LNCAP (cell line): Measurements from ENCODE around the gene TUBB2A.

Experiments used
- CTCF ChIP-seq: fragments of 450-650 bp; IDR thresholded peaks from 2 replicates; pipeline ENCODE4 v1.5.1; 2017; ENCODE audit warnings: mild to moderate bottlenecking

Gene TUBB2A

GRCh38 chr6:3199382-3199781, 42.0 kb upstream of the TUBB2A start:
- no peak for TF ChIP-seq CTCF

GRCh38 chr6:3196770-3197169, 39.4 kb upstream of the TUBB2A start:
- no peak for TF ChIP-seq CTCF

DNA sequence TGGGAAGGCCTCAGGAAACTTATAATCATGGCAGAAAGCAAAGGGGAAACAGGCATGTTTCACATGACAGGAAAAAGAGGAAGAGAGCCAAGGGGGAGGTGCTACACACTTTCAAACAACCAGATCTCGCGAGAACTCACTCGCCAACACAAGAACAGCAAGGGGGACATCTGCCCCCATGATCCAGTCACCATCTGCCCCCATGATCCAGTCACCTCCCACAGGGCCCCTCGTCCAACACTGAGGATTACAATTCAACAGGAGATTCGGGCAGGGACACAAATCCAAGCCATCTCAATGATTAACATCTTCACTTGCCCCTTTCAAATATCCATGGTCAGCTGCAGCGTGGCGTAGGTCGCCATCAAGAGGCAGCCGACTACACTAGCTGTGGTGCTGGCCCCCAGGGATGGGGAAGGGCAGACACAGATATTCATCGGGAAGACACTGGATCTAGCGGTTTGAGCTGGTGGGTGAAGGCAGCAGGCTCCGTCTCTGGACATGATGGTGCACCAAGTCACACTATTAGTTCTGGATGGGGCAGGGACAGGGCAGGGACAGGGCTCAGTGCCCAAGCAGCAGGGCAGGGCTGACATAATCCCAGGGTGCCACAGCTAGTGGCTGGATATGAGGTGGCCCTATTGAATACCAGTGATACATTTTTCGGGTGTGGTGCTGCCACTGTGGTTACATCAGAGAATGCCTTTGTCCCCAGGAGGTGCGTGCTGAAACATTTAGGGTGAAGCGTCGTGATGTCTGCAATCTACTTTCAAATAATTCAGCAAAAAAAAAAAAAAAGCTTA, 38.6 kb upstream of the TUBB2A start:
- TF ChIP-seq CTCF, result no peak

- no peak for TF ChIP-seq CTCF
These were observed 38.0 kb upstream of the TUBB2A start for GRCh38 chr6:3195420-3195694.

DNA sequence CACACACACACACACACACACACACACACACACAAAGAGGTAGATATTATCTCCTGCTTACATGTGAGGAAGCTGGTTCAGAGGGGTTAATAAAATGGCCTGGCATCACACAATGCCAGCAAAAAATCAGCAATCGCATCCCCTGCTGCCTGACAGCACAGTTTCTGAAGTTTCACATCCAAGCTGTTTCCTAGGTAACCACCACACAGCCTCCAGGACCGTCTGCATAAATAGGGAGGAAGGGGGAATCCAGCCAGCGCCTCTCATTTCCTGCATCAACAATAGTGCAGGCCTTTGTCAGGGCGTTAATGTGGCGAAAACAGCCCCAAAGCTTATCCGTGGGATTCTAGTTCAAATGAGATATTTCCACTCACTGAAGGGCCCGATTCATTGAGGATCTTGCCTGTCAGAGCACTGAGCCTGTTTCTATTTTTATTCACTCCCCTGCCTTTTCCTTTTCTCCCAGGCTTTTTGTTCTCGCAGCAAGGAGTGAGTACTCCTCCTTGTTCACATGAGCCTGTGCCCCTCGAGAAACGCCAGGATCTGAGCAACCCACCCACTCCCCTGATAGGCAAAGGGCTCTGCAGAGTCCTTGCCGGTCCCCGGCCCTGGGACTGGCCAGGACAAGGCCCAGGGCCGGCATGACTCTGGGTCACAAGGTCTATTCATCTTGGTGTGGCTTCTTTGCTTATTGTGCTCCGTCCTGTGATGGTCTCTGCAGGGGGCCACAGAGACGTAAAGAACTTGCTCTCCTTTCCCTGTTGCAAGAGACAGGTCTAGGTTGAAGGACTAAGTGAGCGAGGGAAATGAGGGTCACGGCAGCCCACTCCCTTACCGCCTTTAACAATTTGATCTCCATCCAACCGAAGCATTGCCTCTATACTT, 37.4 kb upstream of the TUBB2A start:
- TF ChIP-seq CTCF, result no peak

GRCh38 chr6:3193102-3193849, 35.9 kb upstream of the TUBB2A start:
- TF ChIP-seq CTCF, result no peak

GRCh38 chr6:3190779-3191178, 33.4 kb upstream of the TUBB2A start:
- TF ChIP-seq CTCF, result no peak
